SJSA1 (cell line): ENCODE measurements around the gene USP49. TPM values are rescaled to one million over a fixed set of nuclear protein-coding genes. Genes with fewer than 3 reads are reported as not detected.
A peak's percentile ranks its signal among the peaks of the same experiment; 100 is the strongest.
"Not testable (repeated sequence)": the region's sequence is repeated elsewhere in the genome, so short reads cannot be mapped to it uniquely, and the experiment has no call there.

Experiments
- DNase-seq, 2 experiments: peaks; one replicate each; pipeline ENCODE4 v3.0.0-alpha.2; 2015 to 2020; ENCODE audit warnings: low spot score in 2 of 2, low read depth in 1 of 2
- H3K27ac ChIP-seq: fragments of 250-450 bp; sonication (Bioruptor Pico); 2 replicates; pipeline ENCODE4 v1.5.1; 2020; ENCODE audit warnings: mild to moderate bottlenecking, moderate library complexity
- H3K27me3 ChIP-seq: fragments of 250-450 bp; sonication (Bioruptor Pico); replicated peaks from 2 replicates; pipeline ENCODE4 v1.5.1; 2020; ENCODE audit warnings: mild to moderate bottlenecking, moderate library complexity
- H3K36me3 ChIP-seq: fragments of 250-450 bp; sonication (Bioruptor Pico); 2 replicates; pipeline ENCODE4 v1.5.1; 2020; ENCODE audit warnings: mild to moderate bottlenecking
- H3K4me1 ChIP-seq: fragments of 250-450 bp; sonication (Bioruptor Pico); replicated peaks from 2 replicates; pipeline ENCODE4 v1.6.1; 2021; ENCODE audit warnings: mild to moderate bottlenecking
- H3K4me3 ChIP-seq: fragments of 250-450 bp; sonication (Bioruptor Pico); 2 replicates; pipeline ENCODE4 v1.5.1; 2020; ENCODE audit warnings: mild to moderate bottlenecking
- H3K9me3 ChIP-seq: fragments of 250-450 bp; sonication (Bioruptor Pico); replicated peaks from 2 replicates; pipeline ENCODE4 v1.5.1; 2020; ENCODE audit warnings: mild to moderate bottlenecking
- total RNA-seq: library from RNA; depleted of rRNA; stranded (reverse); fragments of >200 nt; shearing (Covaris generic); gene quantifications from 2 replicates; pipeline ENCODE4 v1.2.3, GENCODE V29; 2014; rRNA removed

The USP49 gene
- 1.0 and 2.3 TPM in 2 replicates for total RNA-seq

DNA sequence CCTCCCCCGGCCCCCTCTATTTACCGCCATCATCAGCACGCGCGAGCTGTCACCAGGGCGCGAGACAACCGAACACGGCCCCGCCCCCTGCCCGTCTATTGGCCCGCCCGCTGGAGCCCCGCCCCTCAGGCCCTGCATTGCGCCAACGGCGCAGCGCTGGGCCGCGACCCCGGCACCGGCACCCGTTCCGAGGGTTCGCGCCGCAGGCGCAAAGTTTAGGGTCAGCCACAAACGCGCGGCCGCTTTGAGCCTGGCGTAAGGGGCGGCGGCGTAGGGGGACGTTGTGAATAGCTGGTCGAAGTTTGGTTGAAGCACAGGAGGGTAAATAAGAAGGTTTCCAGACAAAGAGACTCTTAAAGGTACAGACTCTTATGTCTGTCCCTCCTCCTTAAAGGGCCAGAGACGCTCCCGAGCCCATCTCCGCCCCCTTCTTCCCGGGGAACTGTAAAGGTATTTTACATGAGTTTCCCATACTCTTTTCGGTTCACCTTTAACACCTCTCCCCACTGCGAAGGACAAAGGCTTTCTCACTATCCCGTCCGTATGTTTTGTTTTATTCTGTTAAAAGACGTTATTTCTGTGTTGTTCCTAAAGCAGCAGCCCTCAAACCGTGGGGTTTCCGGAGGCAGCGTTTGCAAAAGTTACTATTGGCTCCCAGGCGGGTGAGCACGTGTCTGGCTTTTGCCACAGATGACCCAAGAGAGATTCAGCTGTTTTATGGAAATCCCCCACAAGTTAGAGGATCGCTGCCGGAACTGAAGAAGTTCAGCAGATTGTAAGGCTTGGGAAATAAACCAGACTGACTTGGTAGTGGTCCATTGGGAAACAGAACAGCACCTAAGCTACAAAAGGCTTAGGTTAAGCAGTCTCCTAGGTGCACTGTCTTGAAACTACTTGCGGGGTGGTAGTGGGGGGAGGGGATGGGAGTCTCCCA is at the start of gene USP49:
USP49 (minus strand) TSS at position 76 of the 934 bp plus-strand sequence. CDS start 88,392 bp downstream, outside the sequence.
- H3K36me3 ChIP-seq, result peaks cover 5% of the 10 kb centered on the region; the same call in 1 of the 2 replicates
- H3K27me3 ChIP-seq, result no peaks in the 10 kb centered on the region
- DNase-seq, result peak; percentile 88 to 91
- H3K9me3 ChIP-seq, result no peaks in the 10 kb centered on the region
- H3K4me3 ChIP-seq, result peak within 1 kb of the TSS; percentile 63
- H3K4me1 ChIP-seq, result peaks cover 12% of the 10 kb centered on the region; the same call in 1 of the 2 replicates
- H3K27ac ChIP-seq, result peak within 1 kb of the TSS; percentile 63

DNA sequence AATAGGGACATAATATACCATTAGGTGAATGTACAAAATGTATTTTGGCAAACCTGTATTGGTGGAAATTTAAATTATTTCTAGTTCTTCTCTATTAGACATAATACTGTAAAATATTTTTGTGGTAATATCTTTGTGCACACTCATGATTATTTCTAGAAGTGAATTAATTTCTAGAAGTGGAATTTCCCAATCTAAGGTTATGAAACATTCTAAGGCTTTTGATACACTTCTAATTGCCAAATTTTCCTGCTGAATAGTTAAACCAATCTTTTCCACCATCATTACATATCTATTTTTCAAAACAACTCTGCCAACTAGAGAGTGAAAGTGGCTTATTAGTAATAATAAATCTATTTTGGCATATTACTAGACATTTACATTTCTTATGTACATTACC is 48.3 kb upstream of the USP49 start:
- peaks cover 31% of the 10 kb centered on the region for H3K36me3 ChIP-seq
- H3K9me3 ChIP-seq, result 0 out of 2 replicates have a peak, but pooled peaks cover 5% of the 10 kb centered on the region
- H3K4me1 ChIP-seq, result peaks cover 26% of the 10 kb centered on the region
- H3K4me3 ChIP-seq, result no peak overlapping the region
- DNase-seq, result no peak
- no peak overlapping the region for H3K27ac ChIP-seq
- H3K27me3 ChIP-seq, result no peaks in the 10 kb centered on the region

DNA sequence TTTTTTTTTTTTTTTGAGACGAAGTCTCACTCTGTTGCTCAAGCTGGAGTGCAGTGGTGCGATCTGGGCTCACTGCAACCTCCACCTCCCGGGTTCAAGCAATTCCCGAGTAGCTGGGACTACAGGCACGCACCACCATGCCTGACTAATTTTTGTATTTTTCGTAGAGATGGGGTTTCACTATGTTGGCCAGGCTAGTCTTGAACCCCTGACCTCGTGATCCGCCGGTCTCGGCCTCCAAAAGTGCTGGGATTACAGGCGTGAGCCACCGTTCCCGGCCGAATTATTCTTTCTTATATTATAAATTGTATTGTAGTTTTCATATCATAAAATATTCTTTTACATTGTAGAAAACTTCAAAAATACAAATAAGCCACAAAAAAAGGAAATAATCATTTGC is 47.7 kb upstream of the USP49 start:
- H3K9me3 ChIP-seq, H3K4me3 ChIP-seq, H3K27ac ChIP-seq, H3K27me3 ChIP-seq, DNase-seq: not testable (repeated sequence)
- Histone ChIP-seq H3K36me3 (peaks cover 37% of the 10 kb centered on the region), H3K4me1 (peaks cover 26% of the 10 kb centered on the region)

DNA sequence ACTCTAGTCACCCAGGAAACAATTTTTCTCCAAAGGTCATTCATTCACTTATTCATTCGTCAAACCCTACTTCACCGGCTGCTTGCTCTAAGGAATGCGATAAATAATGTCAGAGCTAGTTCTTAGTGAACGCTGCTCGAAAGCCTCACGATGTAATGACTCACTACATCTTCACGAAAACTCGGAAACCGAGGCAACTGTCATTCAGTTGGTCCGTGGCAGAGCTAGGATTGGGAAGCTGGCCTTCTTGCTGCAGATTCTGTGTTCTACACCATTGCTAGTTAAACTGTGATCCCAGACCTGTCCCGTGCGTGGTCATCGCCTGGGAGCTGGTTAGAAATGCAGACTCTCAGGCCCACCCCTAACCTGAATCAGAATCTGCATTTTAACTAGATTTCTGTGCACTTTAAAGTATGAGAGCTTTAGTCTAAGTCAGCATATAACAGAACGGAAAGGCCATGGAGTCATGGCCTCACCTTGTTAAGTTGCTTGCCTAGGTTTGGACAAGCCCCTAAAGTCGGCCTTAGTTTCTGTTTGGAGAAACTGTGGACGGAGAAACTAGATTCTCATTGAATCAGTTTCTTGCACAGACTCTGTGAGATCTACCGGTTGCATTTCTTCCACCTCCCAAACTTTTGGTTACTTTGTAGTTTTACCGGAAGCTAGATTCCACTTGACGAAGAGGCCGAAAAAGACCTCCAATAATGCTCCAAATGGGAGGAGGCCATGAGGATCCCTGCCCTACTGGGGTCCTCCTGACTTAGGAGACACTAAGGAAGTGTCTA is 47.1 kb upstream of the USP49 start:
- no peaks in the 10 kb centered on the region for H3K27me3 ChIP-seq
- peaks cover 43% of the 10 kb centered on the region for H3K36me3 ChIP-seq
- no peak for DNase-seq
- H3K27ac ChIP-seq, result peak overlapping the region; percentile 51
- peaks cover 26% of the 10 kb centered on the region for H3K4me1 ChIP-seq
- 0 out of 2 replicates have a peak, but pooled peaks cover 5% of the 10 kb centered on the region for H3K9me3 ChIP-seq
- peak overlapping the region; percentile 96 for H3K4me3 ChIP-seq

DNA sequence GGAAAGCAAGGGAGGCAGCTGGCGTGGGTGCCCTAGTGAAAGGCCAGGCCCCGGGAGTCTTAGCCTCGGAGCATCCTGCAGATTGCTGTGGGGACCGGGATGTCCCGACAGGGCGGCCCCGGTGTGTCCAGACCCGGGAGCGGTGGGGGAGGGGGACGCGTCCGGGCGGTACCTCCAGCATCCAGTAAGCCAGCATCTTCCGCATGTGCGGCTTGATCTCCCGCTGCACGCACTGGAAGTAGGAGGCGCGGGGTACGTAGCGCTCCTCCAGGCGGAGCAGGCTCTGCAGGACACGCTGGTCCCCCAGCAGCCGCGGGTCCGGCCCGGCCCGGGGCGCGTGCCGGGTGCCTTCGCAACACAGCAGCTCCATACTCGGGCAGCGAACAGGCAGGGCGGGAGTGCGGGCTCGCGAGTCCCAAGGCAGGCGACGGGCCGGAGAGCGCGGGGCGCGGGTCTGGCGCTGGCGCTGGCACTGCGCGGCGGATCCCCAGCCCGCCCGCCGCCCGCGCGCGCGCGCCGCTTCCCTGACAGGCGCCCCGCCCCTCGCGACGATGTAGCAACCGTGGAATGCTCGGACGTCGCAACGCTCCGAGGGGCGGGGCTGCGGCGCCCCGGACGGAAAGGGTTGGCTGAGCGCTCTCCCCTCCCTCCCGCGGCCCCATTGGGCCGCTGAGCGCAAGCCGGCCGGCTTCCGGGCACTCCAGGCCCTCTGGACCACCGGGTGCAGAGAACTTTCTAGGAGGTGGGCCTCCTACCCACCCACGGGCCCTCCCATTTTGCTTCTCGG is 46.3 kb upstream of the USP49 start, which contains the start of gene CCND3:
CCND3 (minus strand) TSS at position 529 of the 787 bp plus-strand sequence; CDS start at position 370, 159 bp downstream.
- DNase-seq, result peak; percentile 94 to 96
- H3K9me3 ChIP-seq, result 0 out of 2 replicates have a peak, but pooled peaks cover 5% of the 10 kb centered on the region
- peak within 1 kb of the TSS; percentile 51 for H3K27ac ChIP-seq
- peaks cover 51% of the 10 kb centered on the region for H3K36me3 ChIP-seq
- no peaks in the 10 kb centered on the region for H3K27me3 ChIP-seq
- H3K4me3 ChIP-seq, result peak within 1 kb of the TSS; percentile 96
- H3K4me1 ChIP-seq, result peaks cover 27% of the 10 kb centered on the region

DNA sequence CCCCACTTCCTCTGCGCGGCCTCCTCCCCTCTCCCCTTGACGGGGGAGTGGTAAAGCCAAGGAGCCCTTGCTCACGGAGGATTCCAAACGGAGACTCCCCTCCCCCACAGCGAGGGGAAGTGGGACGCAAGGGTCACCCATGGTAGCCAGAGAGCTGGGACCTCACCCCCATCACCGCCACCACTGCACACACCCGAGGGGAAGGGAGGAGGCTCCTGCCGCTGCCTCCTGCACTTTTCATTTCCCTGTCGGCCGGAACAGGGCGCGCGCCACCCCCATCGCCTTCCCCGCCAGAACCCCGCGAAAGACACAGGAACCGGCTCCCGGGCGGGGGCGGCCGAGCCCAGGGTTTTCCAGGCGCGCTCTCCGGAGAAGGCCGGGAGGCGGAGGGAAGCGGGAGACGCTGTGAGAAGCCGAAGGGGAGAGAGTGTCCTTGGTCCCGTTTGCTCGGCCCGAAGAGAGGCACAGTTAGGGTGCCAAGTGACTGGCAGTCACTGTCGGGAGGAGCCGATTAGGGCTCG is 45.6 kb upstream of the USP49 start:
- Histone ChIP-seq H3K4me3 (peak overlapping the region; percentile 96), H3K36me3 (peaks cover 57% of the 10 kb centered on the region), H3K27me3 (no peaks in the 10 kb centered on the region), H3K4me1 (peaks cover 32% of the 10 kb centered on the region), H3K27ac (peak overlapping the region; percentile 17), H3K9me3 (0 out of 2 replicates have a peak, but pooled peaks cover 5% of the 10 kb centered on the region)
- DNase-seq, result peak; percentile 56 to 58

DNA sequence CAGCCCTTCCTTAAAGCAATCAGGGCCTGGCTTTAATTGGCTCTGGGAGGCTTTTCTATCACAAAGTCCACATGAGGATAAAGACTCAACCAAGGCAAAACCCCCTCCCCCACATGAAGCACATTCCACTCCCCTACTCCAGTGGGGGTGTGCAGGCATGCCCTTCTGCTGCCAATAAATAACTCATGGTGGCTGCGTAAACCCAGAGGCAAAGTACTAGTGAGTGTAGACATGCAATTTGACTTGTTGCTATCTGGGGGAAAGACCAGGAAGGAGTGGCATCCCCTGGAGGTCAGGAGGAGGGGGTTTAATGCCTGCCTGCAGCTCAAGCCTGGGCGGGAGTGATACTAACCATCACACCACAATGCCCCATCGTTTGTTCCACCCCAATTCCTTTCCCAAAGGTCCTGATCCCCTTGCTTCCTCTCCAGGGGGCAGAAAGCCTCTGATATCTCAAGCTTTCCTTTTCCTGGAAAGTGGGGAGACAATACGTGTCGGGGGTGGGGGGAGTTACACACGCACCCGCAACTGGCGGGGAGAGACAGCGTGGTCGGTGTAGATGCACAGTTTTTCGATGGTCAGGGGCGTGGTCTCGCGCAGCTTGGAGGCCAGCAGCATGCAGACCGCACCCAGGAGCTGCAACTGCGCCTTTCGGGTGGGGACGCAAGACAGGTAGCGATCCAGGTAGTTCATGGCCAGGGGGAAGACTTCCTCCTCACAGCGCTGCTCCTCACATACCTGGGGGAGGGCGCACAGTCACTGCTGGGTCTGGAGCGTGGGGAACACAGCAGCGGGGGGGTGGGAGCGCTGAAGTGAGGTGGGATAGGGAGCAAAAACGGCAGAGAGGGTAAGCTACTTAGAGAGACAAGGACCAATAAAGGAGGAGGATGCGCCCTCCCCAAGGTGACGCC is 44.9 kb upstream of the USP49 start:
- Histone ChIP-seq H3K27ac (peak overlapping the region; percentile 17; the same call in 1 of the 2 replicates), H3K9me3 (0 out of 2 replicates have a peak, but pooled peaks cover 5% of the 10 kb centered on the region), H3K36me3 (peaks cover 64% of the 10 kb centered on the region), H3K4me1 (peaks cover 32% of the 10 kb centered on the region), H3K27me3 (no peaks in the 10 kb centered on the region), H3K4me3 (peak overlapping the region; percentile 96)
- DNase-seq, result no peak

DNA sequence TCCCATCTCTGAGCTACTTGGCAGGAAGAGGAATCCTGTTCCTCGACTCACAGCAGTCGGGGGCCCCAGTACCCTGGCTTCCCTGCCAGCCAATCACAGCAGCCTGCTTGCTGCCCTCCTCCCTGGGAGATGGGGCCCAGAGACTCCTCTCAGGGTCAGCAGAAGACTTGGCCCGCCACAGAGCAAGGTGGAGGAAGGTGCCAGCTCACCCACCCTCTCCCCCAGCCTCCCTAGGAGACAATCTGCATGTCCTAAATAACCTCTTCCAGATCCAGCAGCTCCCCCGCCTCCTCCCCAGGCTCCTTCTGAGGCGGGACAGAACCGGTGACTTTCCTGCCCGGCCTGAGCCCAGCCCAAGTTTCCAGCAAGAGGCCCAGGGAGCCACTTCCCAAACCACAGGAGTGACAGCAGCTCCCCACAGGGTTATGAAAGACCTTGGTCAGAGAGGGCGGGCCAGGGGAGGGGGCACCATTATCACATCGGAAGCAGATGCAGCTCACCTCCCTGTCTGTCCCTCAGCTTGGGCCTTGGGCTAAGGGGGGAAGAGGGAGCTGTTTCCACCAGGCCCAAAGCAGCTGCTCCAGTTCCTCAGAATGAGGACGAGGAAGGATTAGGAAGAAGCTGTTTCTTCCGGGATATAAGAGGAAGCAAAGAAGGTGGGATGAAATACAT is 44.1 kb upstream of the USP49 start:
- no peak overlapping the region for H3K4me3 ChIP-seq
- H3K4me1 ChIP-seq, result peaks cover 32% of the 10 kb centered on the region
- no peaks in the 10 kb centered on the region for H3K27me3 ChIP-seq
- H3K36me3 ChIP-seq, result peaks cover 72% of the 10 kb centered on the region
- H3K9me3 ChIP-seq, result 0 out of 2 replicates have a peak, but pooled peaks cover 5% of the 10 kb centered on the region
- DNase-seq, result no peak
- H3K27ac ChIP-seq, result no peak overlapping the region

DNA sequence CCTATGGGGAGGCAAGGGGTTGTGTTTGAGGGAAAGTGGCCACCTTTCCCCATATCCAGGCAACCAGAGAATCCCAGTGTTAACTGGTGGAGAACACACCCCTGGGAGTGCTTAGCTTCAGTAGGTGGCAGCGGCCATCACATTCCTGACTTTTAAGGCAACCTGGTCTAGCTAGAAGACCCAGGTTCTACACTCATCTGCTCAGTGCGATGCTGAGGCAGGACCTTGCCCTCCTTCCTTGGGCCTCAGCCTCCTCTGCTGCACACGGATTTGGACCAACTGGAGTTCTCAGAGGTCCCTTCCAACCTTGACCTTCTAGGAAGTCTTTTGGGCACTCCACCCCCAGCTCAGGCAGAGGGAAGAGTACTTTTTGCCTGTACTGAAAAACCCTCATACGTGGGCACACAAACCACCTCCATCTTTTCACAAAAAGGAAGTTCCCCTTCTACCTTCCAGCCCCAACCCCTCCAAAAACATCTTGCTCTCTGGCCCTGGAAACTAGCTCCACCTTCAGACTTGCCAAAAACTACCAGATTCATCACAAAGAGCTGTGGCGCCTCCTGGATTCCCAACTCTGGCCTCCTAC is 43.5 kb upstream of the USP49 start:
- H3K4me1 ChIP-seq, result peaks cover 32% of the 10 kb centered on the region
- DNase-seq, result no peak
- no peak overlapping the region for H3K4me3 ChIP-seq
- peaks cover 79% of the 10 kb centered on the region for H3K36me3 ChIP-seq
- no peak overlapping the region for H3K27ac ChIP-seq
- H3K9me3 ChIP-seq, result 0 out of 2 replicates have a peak, but pooled peaks cover 5% of the 10 kb centered on the region
- no peaks in the 10 kb centered on the region for H3K27me3 ChIP-seq

DNA sequence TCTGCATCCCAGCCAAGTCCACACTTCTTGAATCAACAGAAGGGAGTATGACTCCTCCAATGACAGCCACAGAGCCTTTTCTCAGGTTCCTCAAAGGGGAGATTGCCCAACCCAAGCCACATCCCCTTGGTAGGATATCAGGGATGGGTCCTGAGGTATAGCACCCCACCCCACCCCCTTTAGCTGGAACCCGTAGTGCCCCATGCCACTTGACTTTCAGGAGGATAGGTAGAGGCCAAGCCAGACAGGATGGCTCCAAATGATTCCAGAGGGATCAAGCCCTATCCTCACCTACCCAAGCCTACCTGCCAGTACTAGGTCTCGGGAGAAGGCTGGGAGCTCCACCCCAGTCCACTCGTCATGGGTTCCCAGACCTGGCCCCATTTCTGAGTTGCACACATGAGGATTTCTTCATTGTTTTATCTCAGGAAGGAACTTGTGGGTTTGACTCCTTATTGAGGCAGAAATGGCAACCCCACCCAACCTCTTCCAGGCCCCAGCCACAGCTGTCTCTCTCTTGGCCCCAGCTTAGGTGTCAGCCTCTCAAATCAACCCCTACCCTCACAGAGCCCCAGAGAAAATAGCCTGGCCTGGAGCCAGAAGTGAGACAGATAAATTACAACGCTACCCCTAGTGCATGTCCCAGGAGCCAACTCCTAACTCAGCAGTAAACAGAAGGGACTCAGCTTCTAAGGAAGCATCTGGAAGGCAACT is 42.8 kb upstream of the USP49 start:
- Histone ChIP-seq H3K9me3 (0 out of 2 replicates have a peak, but pooled peaks cover 5% of the 10 kb centered on the region), H3K4me3 (no peak overlapping the region), H3K27me3 (no peaks in the 10 kb centered on the region), H3K27ac (no peak overlapping the region), H3K36me3 (peaks cover 85% of the 10 kb centered on the region), H3K4me1 (peaks cover 32% of the 10 kb centered on the region)
- DNase-seq, result no peak

DNA sequence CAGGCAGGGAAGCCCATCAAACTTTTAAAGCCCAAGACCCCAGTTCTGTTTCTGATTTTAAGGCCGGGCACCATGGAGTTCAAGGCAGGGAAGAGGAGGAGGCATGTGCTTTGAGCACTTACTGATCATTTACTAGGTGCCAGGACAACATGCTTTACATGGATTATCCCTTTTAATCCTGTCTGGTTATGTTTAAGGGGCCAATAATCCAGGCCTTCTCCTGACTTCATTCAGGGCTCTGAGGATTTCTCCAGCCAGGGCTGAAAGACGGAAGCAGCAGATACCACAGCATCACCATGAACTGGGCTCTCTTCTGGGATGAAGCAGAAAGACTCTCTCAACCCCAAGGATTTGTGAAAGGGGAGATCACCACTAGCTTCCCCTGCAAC is 42.3 kb upstream of the USP49 start:
- 0 out of 2 replicates have a peak, but pooled peaks cover 5% of the 10 kb centered on the region for H3K9me3 ChIP-seq
- H3K27me3 ChIP-seq, result no peaks in the 10 kb centered on the region
- no peak overlapping the region for H3K27ac ChIP-seq
- DNase-seq, result no peak
- no peak overlapping the region for H3K4me3 ChIP-seq
- peaks cover 31% of the 10 kb centered on the region for H3K4me1 ChIP-seq
- H3K36me3 ChIP-seq, result peaks cover 91% of the 10 kb centered on the region
